ENCODE measurements around the gene CACNG7.

DNA sequence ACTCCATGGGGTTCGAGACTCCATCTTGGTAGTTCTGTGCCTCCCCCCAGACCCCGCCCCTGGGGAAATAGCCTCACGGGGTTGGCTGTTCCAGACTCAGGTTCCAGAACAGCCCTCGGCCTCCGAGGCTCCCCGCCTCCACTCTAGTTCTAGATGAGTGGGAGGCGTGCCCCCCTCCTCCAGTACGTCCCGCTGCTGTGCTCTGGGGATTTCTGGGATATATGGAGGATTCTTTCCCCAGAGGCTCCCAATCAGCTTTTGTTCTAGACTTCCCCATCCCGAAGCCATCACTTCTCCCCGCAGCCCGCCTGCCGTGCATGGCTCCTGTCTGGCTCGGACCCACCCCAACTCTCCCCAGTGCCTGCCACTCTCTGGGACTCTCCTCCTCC lies 1.9 kb upstream of the CACNG7 start:
- TF ChIP-seq, protein P1, sequence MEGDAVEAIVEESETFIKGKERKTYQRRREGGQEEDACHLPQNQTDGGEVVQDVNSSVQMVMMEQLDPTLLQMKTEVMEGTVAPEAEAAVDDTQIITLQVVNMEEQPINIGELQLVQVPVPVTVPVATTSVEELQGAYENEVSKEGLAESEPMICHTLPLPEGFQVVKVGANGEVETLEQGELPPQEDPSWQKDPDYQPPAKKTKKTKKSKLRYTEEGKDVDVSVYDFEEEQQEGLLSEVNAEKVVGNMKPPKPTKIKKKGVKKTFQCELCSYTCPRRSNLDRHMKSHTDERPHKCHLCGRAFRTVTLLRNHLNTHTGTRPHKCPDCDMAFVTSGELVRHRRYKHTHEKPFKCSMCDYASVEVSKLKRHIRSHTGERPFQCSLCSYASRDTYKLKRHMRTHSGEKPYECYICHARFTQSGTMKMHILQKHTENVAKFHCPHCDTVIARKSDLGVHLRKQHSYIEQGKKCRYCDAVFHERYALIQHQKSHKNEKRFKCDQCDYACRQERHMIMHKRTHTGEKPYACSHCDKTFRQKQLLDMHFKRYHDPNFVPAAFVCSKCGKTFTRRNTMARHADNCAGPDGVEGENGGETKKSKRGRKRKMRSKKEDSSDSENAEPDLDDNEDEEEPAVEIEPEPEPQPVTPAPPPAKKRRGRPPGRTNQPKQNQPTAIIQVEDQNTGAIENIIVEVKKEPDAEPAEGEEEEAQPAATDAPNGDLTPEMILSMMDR (IDR thresholded peaks at IDR 0.05; ENCODE audit: poor library complexity, severe bottlenecking), result no peak
- no peak for TF ChIP-seq TAF1 (IDR thresholded peaks at IDR 0.05; ENCODE audit: low read depth)
